HG03066 (cell line): Measurements from ENCODE around the gene PRELID3B.

ENCODE experiments used
- ATAC-seq: cut with Tn5 transposase; IDR thresholded peaks from one replicate; pipeline ENCODE4 v1.9.1; 2021; ENCODE audit warnings: low read depth; ENCODE audit not compliant: unreplicated experiment

The PRELID3B gene

DNA sequence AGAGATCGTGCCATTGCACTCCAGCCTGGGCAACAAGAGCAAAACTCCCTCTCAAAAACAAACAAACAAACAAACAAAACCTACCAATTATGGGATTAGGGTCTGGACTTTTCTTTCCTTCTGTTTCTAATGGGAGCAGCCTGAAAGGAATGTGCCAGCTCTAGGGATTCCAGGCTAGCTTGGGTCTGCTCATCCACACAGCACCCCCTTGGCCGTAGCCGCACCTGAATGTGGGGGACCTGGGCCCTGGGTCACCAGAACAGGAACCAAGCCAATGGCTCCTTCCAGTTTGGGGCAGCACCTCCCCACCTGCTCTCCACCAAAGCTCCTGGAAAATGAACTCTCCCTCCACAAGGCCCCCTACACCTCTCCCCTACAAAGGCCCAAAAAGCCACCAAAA, 42.3 kb downstream of the PRELID3B start:
- ATAC-seq: no peak

- ATAC-seq: no peak
Observed at GRCh38 chr20:58998656-58999055, 43.9 kb downstream of the PRELID3B start.

GRCh38 chr20:58997141-58997770, 45.3 kb downstream of the PRELID3B start:
- no peak for ATAC-seq

GRCh38 chr20:58996226-58996611, 46.4 kb downstream of the PRELID3B start:
- ATAC-seq: no peak

GRCh38 chr20:58995461-58996225, 46.9 kb downstream of the PRELID3B start:
- no peak for ATAC-seq

DNA sequence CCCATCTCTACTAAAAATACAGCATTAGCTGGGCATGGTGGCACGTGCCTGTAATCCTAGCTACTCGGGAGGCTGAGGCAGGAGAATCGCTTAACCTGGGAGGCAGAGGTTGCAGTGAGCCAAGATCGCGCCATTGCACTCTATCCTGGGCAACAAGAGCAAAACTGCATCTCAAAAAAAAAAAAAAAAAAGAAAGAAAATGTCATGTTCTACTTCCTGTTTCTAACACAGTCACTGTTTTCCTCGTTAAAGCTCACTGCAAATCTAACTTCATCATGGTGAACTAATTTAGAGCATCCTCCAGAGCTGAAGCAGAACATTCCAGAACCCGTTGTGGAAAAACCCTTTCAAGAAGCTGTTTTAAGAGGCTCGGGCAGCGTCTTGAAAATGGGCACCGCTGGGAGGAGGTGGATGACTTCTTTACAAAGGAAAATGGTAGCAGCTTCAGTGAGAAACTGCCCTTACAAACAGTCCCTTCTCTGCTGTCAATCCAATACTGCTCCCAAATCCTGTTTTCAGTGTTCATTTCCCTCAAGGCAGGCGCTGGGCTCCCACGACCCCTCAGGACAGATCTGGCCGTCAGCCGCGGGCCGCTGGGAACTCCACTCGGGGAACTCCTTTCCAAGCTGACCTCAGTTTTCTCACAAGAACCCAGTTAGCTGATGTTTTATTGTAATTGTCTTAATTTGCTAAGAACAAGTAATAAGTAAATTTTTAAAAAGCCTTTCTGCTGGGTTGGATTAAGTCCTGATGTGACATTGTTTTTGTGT, 48.0 kb downstream of the PRELID3B start:
- no peak for ATAC-seq

DNA sequence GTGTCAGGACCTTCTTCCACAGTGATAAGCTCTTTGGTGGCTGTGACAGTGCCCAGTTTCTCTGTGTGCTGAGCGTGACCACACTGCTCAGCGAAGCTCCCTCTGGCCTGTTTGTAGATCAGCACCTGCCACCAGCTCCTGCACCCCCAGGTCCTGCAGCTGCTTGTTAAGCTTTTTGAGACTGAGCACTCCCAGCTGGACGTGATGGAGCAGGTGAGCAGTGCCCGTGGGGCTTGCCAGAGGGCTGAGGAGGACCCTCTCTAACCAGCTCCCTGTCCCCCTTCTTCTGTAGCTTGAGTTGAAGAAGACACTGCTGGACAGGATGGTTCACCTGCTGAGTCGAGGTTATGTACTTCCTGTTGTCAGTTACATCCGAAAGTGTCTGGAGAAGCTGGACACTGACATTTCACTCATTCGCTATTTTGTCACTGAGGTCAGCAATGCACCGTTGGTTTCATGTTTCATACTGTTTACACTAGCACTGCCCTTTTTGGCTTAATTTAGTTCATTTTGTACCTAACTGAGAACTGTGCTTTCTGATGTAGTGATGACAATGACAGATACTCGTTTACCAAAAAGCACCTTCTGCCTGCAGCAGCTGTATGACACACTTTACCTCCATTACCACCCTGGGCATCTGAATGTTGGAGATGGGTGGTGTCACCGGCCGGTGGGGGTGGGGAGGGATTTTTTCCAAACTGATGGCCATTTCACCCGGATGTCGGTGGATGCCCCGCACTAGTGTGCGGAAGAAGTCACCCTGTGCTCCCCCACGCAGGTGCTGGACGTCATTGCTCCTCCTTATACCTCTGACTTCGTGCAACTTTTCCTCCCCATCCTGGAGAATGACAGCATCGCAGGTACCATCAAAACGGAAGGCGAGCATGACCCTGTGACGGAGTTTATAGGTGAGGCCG, 49.0 kb downstream of the PRELID3B start:
- ATAC-seq: no peak

DNA sequence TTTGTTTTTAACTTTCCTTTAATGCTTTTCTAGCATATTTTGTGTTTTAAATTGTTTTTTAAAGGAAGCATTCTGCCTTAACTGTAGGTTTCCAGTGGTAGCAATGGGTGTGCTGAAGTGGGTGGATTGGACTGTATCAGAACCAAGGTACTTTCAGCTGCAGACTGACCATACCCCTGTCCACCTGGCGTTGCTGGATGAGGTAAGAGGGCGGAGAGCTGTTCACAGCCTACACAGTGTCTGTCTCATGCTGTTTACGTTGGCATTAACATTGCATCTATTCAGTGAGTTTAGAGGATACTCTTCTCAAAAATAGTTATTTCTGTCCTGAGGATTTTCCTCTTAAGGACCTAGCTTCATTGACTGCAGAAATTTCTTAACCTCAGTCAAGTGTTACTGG, 49.7 kb downstream of the PRELID3B start:
- no peak for ATAC-seq

DNA sequence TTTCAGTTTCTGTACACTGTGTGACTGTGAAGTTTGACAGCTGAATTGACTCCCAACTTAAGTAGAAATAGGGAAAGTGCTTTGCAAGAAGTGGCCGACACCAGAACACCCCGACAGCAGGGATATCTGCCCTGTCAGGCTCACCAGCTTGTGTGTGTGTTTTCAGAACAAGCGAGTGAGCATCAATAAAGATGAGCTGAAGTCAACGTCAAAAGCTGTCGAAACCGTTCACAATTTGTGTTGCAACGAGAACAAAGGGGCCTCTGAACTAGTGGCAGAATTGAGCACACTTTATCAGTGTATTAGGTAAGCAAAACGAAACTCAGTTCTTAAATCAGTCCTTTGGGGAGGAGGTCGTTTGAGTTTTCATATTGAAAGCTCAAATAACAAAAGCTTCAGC, 50.9 kb downstream of the PRELID3B start:
- ATAC-seq: no peak

DNA sequence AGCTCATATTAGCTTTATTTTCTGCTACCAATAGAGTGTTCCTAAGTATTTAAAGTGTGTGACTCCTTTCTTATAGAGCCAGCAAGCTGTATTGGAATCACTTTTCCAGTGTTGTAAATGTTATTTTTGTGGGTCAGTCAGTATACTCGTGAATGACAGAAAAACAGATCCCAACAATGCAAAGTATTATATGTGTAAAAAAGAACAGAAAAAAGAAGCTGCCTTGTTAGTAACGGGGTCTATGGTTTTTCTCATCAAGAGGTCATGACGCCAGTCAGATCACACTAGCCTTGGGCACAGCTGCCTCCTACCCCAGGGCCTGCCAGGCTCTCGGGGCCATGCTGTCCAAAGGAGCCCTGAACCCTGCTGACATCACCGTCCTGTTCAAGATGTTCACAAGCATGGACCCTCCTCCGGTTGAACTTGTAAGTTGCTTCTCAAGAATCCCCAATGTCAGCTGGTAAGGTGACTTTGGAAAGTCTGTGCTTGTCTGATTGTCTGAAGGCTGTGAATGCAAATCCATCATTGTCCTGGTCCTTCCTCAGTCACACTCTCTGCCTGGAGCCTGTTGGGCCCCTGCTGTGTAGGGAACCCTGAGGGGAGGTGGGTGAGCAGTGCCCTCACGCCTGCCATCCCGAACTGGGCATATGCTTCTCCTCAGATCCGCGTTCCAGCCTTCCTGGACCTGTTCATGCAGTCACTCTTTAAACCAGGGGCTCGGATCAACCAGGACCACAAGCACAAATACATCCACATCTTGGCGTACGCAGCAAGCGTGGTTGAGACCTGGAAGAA, 51.7 kb downstream of the PRELID3B start:
- ATAC-seq: no peak

DNA sequence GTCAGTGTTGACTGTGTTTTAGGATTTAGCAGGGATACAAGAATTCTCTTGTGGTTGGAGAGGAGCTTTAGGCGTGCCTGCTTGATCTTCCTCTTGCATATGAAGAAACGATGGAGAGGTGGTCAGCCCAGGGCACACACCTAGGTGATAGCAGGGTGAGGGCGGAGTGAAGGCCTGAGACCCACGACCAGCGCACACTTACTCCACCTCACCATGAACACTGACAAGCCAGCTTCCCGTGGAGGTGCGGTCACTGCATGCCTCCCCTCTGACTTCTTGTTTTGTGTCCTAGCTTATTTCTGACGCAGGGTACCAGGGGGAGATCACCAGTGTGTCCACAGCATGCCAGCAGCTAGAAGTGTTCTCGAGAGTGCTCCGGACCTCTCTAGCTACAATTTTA, 53.4 kb downstream of the PRELID3B start:
- no peak for ATAC-seq

GRCh38 chr20:58988565-58988882, 54.1 kb downstream of the PRELID3B start:
- ATAC-seq: no peak

GRCh38 chr20:58987790-58988564, 54.6 kb downstream of the PRELID3B start:
- ATAC-seq: no peak

GRCh38 chr20:58986968-58987517, 55.5 kb downstream of the PRELID3B start:
- no peak for ATAC-seq

GRCh38 chr20:58986286-58986967, 56.2 kb downstream of the PRELID3B start:
- no peak for ATAC-seq

DNA sequence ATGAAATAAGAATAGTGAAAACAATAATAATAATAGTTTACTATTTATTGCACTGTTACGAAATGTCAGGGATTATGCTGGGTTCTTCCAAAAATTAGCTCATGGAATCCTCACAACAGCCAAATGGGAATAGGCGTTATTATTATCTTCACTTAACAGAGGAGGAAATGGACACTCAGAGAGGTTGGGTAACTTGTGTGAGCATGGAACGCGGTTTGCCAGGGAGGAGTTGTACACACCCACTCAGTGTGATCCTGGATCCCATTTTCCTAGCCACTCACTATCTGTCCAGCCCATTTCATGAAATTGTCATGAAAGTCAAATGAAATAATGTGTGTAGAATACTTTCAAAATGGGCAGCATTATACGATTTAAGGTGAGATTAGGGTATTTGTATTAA, 56.9 kb downstream of the PRELID3B start:
- no peak for ATAC-seq

DNA sequence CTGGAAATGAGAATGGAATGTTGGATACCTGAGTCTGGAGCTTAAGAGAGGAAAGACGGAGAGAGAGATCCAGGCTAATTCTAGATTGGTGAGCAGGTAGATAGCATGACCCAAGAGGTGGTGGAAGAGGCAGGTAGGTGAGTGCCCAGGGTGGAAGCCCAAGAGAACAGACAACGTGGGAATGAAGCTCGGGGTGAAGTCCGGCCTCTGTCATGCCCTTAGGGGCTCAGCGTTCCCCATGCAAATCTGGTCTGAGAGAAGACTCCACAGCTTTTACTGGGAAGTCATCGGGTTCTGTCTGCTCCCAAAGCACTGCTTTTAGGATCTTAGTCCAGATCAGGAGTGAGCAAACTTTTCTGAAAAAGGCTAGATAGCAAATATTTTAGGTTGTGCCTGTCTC, 57.9 kb downstream of the PRELID3B start:
- no peak for ATAC-seq
